H9 (cell line): ENCODE data around the gene PNMA8A. TPM values are rescaled to one million over a fixed set of nuclear protein-coding genes. Genes with fewer than 3 reads are reported as not detected.

Experiments used
- DNase-seq: peaks from one replicate; pipeline ENCODE4 v3.0.0-alpha.2; 2017
- H2AFZ ChIP-seq: one replicate; pipeline ENCODE4 v1.6.1; 2013; ENCODE audit warnings: mild to moderate bottlenecking, low read length, control low read depth, moderate library complexity
- H2AK5ac ChIP-seq: 2 replicates; pipeline ENCODE4 v1.6.1; 2013; ENCODE audit warnings: low read length, control low read depth, mixed read lengths; ENCODE audit not compliant: insufficient read length
- H2BK120ac ChIP-seq: one replicate; pipeline ENCODE4 v1.6.1; 2013; ENCODE audit warnings: low read depth, mild to moderate bottlenecking, low read length, control low read depth, inconsistent platforms; ENCODE audit not compliant: poor library complexity, severe bottlenecking
- H2BK12ac ChIP-seq: 2 replicates; pipeline ENCODE4 v1.6.1; 2013; ENCODE audit warnings: low read length, control low read depth, mixed read lengths, low read depth; ENCODE audit not compliant: insufficient read length
- H2BK15ac ChIP-seq: 2 replicates; pipeline ENCODE4 v1.6.1; 2013; ENCODE audit warnings: low read depth, low read length, control low read depth
- H2BK20ac ChIP-seq: one replicate; pipeline ENCODE4 v1.6.1; 2013; ENCODE audit warnings: low read depth, mild to moderate bottlenecking, low read length, control low read depth, inconsistent platforms; ENCODE audit not compliant: poor library complexity, severe bottlenecking
- H2BK5ac ChIP-seq: 2 replicates; pipeline ENCODE4 v1.6.1; 2013; ENCODE audit warnings: low read length, control low read depth, mixed read lengths; ENCODE audit not compliant: insufficient read length
- H3K14ac ChIP-seq: 2 replicates; pipeline ENCODE4 v1.6.1; 2013; ENCODE audit warnings: low read length, control low read depth; ENCODE audit not compliant: insufficient read depth
- H3K18ac ChIP-seq: 2 replicates; pipeline ENCODE4 v1.6.1; 2013; ENCODE audit warnings: low read depth, mild to moderate bottlenecking, mixed read lengths, low read length, control low read depth; ENCODE audit not compliant: insufficient read length
- H3K23ac ChIP-seq: 2 replicates; pipeline ENCODE4 v1.6.1; 2013; ENCODE audit warnings: low read length, control low read depth, mixed read lengths, low read depth; ENCODE audit not compliant: insufficient read length
- H3K23me2 ChIP-seq: 2 replicates; pipeline ENCODE4 v1.6.1; 2013; ENCODE audit warnings: low read depth, mild to moderate bottlenecking, mixed read lengths, low read length, control low read depth; ENCODE audit not compliant: insufficient read length, poor library complexity, severe bottlenecking
- H3K27ac ChIP-seq: 2 replicates; pipeline ENCODE4 v1.5.1; 2013; ENCODE audit warnings: low read length, control low read depth, mixed read lengths, low read depth; ENCODE audit not compliant: insufficient read length
- H3K27me3 ChIP-seq: 2 replicates; pipeline ENCODE4 v1.6.1; 2013; ENCODE audit warnings: low read length, control low read depth, inconsistent platforms; ENCODE audit not compliant: insufficient read depth
- H3K4ac ChIP-seq: 2 replicates; pipeline ENCODE4 v1.6.1; 2013; ENCODE audit warnings: low read depth, mild to moderate bottlenecking, control low read depth, inconsistent platforms, low read length, moderate library complexity
- H3K4me1 ChIP-seq: 2 replicates; pipeline ENCODE4 v1.6.1; 2013; ENCODE audit warnings: low read length, control low read depth, inconsistent platforms; ENCODE audit not compliant: insufficient read depth
- H3K4me2 ChIP-seq: 2 replicates; pipeline ENCODE4 v1.6.1; 2013; ENCODE audit warnings: low read length, control low read depth, mixed read lengths; ENCODE audit not compliant: insufficient read length, insufficient read depth
- H3K56ac ChIP-seq: 2 replicates; pipeline ENCODE4 v1.6.1; 2013; ENCODE audit warnings: low read depth, mild to moderate bottlenecking, mixed read lengths, low read length, control low read depth; ENCODE audit not compliant: insufficient read length
- H3K79me1 ChIP-seq: 2 replicates; pipeline ENCODE4 v1.6.1; 2013; ENCODE audit warnings: low read depth, mild to moderate bottlenecking, moderate library complexity, low read length, control low read depth, inconsistent platforms; ENCODE audit not compliant: insufficient read depth, poor library complexity, severe bottlenecking
- H3K79me2 ChIP-seq: 2 replicates; pipeline ENCODE4 v1.6.1; 2013; ENCODE audit warnings: low read length, control low read depth, inconsistent platforms; ENCODE audit not compliant: insufficient read depth
- H3K9ac ChIP-seq: 2 replicates; pipeline ENCODE4 v1.6.1; 2013; ENCODE audit warnings: low read length, control low read depth, mixed read lengths; ENCODE audit not compliant: insufficient read length; ENCODE audit errors: extremely low read depth
- H3K9me3 ChIP-seq: one replicate; pipeline ENCODE4 v1.6.1; 2013; ENCODE audit warnings: low read depth, low read length, inconsistent platforms; ENCODE audit not compliant: control insufficient read depth
- H3T11ph ChIP-seq: one replicate; pipeline ENCODE4 v1.6.1; 2013; ENCODE audit warnings: mild to moderate bottlenecking, low read length, control low read depth, inconsistent platforms
- H4K20me1 ChIP-seq: one replicate; pipeline ENCODE4 v1.6.1; 2013; ENCODE audit not compliant: control insufficient read depth, insufficient read length, insufficient read depth
- H4K5ac ChIP-seq: 2 replicates; pipeline ENCODE4 v1.6.1; 2013; ENCODE audit warnings: low read depth, mild to moderate bottlenecking, mixed read lengths, low read length, control low read depth; ENCODE audit not compliant: insufficient read length
- H4K8ac ChIP-seq: replicated peaks from 2 replicates; pipeline ENCODE4 v1.6.1; 2013; ENCODE audit warnings: low read length, control low read depth, mixed read lengths, low read depth; ENCODE audit not compliant: insufficient read length
- H4K91ac ChIP-seq: 2 replicates; pipeline ENCODE4 v1.6.1; 2013; ENCODE audit warnings: low read depth, mild to moderate bottlenecking, moderate library complexity, mixed read lengths, low read length, control low read depth; ENCODE audit not compliant: insufficient read length
- H3K27ac Mint-ChIP-seq, 3 experiments: 2 replicates in 2 of 3; 3 replicates in 1 of 3; pipeline ENCODE4 v1.8.0; 2020 to 2021; ENCODE audit warnings: mixed read lengths in 3 of 3, mild to moderate bottlenecking in 1 of 3, moderate library complexity in 1 of 3
- H3K27me3 Mint-ChIP-seq: 2 replicates; pipeline ENCODE4 v1.8.0; 2021; ENCODE audit warnings: low read depth, mild to moderate bottlenecking, moderate library complexity, mixed read lengths
- H3K36me3 Mint-ChIP-seq, 3 experiments: 2 replicates in 2 of 3; 3 replicates in 1 of 3; pipeline ENCODE4 v1.8.0; 2020 to 2021; ENCODE audit warnings: low read depth in 3 of 3, mixed read lengths in 3 of 3; ENCODE audit not compliant: insufficient read depth in 1 of 3
- H3K4me1 Mint-ChIP-seq, 2 experiments: 2 replicates each; pipeline ENCODE4 v1.8.0; 2020; ENCODE audit warnings: mixed read lengths in 2 of 2
- H3K4me3 Mint-ChIP-seq, 2 experiments: 2 replicates in 1 of 2; 3 replicates in 1 of 2; pipeline ENCODE4 v1.8.0; 2020 to 2021; ENCODE audit warnings: mild to moderate bottlenecking in 2 of 2, mixed read lengths in 2 of 2, moderate library complexity in 1 of 2
- H3K9me3 Mint-ChIP-seq, 2 experiments: 2 replicates in 1 of 2; 3 replicates in 1 of 2; pipeline ENCODE4 v1.8.0; 2020; ENCODE audit warnings: mild to moderate bottlenecking in 2 of 2, mixed read lengths in 2 of 2, moderate library complexity in 1 of 2
- WGBS: extraction: QIAGEN DNeasy Blood & Tissue Kit; methylation state at CpG from one replicate; pipeline ENCODE4 v1.1.7; 2013; ENCODE audit warnings: missing lambda C conversion rate, low lambda C conversion rate, mixed read lengths; ENCODE audit not compliant: insufficient read length; ENCODE audit errors: extremely low coverage; 5-methylcytosine and 5-hydroxymethylcytosine counted together
- total RNA-seq: library from RNA; stranded (reverse); gene quantifications from 2 replicates; pipeline ENCODE4 v1.2.1, GENCODE V29; 2021
- TF ChIP-seq, protein P1 (sequence below): fragments of 200-600 bp; sonication (generic); conservative IDR thresholded peaks from 3 replicates; pipeline ENCODE4 v1.8.0; 2021; ENCODE audit warnings: antibody characterized with exemption, mild to moderate bottlenecking

PNMA8A gene
- total RNA-seq, 1 experiment from 2014 or later = 22.6 TPM

DNA sequence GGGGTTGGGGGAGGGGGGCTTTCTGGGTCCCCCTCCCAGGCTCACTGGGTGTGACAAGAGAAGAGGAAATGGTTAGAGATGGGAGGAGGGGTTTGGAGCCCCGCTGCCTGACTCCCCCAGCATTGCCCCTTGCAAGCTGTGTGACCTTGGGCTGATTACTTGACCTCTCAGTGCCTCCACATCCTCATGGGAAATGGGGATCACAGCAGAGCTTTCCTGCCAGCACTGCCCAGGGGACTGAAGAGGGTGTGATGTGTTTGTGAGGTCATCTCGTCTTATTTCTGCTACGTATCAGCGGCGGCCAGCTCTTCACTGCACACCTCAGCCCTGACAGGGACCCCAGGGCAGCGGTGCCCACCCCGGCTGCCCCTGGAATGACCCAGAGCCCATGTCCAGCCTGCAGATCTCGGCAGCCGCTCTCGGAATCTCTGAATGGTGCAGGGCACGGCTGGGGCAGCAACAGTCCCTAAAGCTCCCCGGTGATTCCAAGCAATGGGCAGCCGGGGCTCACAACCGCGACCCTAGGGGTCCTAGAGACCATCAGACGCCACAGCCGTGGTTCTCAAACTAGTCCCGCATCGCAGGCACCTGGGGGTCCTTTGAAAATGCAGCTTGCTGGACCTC, 15.9 kb upstream of the PNMA8A start:
- Histone ChIP-seq H3T11ph (no peak overlapping the region), H4K91ac (no peak overlapping the region), H3K18ac (no peak overlapping the region), H3K4me2 (peak overlapping the region; percentile 39), H2BK20ac (no peak overlapping the region), H3K79me2 (no peaks in the 10 kb centered on the region), H2AFZ (no peak overlapping the region), H2BK120ac (no peak overlapping the region), H3K4me1 (no peaks in the 10 kb centered on the region), H3K23ac (no peak overlapping the region), H2AK5ac (no peak overlapping the region), H4K5ac (no peak overlapping the region), H2BK15ac (no peak overlapping the region), H2BK5ac (no peak overlapping the region), H4K20me1 (no peaks in the 10 kb centered on the region), H3K27me3 (peaks cover 3% of the 10 kb centered on the region; the same call in 1 of the 2 replicates), H3K23me2 (peaks cover 4% of the 10 kb centered on the region), H3K9me3 (no peaks in the 10 kb centered on the region), H3K4ac (no peak overlapping the region), H3K14ac (no peak overlapping the region), H2BK12ac (no peak overlapping the region), H3K56ac (no peak overlapping the region), H3K79me1 (no peaks in the 10 kb centered on the region), H4K8ac (no peak overlapping the region), H3K9ac (no peak overlapping the region), H3K27ac (no peak overlapping the region)
- peak overlapping the region; percentile 50 to 71 for H3K4me3 Mint-ChIP-seq
- peaks cover 0 to 2% of the 10 kb centered on the region in 2 experiments; a peak in 2 of 5 replicates for H3K9me3 Mint-ChIP-seq
- no peaks in the 10 kb centered on the region; a peak in 1 of 7 replicates for H3K36me3 Mint-ChIP-seq
- H3K27ac Mint-ChIP-seq = no peak overlapping the region
- H3K4me1 Mint-ChIP-seq = peaks cover 18 to 33% of the 10 kb centered on the region in 2 experiments
- WGBS = no CpG with 5 or more reads among the region's 19 CpGs
- TF ChIP-seq, protein P1, sequence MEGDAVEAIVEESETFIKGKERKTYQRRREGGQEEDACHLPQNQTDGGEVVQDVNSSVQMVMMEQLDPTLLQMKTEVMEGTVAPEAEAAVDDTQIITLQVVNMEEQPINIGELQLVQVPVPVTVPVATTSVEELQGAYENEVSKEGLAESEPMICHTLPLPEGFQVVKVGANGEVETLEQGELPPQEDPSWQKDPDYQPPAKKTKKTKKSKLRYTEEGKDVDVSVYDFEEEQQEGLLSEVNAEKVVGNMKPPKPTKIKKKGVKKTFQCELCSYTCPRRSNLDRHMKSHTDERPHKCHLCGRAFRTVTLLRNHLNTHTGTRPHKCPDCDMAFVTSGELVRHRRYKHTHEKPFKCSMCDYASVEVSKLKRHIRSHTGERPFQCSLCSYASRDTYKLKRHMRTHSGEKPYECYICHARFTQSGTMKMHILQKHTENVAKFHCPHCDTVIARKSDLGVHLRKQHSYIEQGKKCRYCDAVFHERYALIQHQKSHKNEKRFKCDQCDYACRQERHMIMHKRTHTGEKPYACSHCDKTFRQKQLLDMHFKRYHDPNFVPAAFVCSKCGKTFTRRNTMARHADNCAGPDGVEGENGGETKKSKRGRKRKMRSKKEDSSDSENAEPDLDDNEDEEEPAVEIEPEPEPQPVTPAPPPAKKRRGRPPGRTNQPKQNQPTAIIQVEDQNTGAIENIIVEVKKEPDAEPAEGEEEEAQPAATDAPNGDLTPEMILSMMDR = no peak
- DNase-seq = no peak
- H3K27me3 Mint-ChIP-seq = peaks cover 62% of the 10 kb centered on the region
